OCI-LY3 (cell line): ENCODE measurements around the gene SECTM1.

Experiments used
- H2AFZ ChIP-seq: fragments of 200-600, 300-600 bp; shearing (Covaris generic); 2 replicates; pipeline ENCODE4 v1.6.0; 2014; ENCODE audit warnings: antibody characterized with exemption, low read depth, low read length
- H3K27ac ChIP-seq: fragments of 200-600, 300-600 bp; sonication (generic); 2 replicates; pipeline ENCODE4 v1.5.1; 2014; ENCODE audit warnings: mild to moderate bottlenecking, low read length, moderate library complexity, mixed read lengths
- H3K27me3 ChIP-seq: fragments of 200-600, 300-600 bp; sonication (generic); 2 replicates; pipeline ENCODE4 v1.6.1; 2014; ENCODE audit warnings: low read depth, low read length, mixed read lengths
- H3K36me3 ChIP-seq: fragments of 200-600, 300-600 bp; sonication (generic); replicated peaks from 2 replicates; pipeline ENCODE3; 2014; ENCODE audit warnings: low read depth, low read length, mixed read lengths
- H3K4me1 ChIP-seq: fragments of 300-600, 200-600 bp; sonication (generic); 2 replicates; pipeline ENCODE4 v1.6.1; 2014; ENCODE audit warnings: low read length, mixed read lengths
- H3K4me2 ChIP-seq: fragments of 200-600, 300-600 bp; sonication (generic); 2 replicates; pipeline ENCODE4 v1.6.1; 2014; ENCODE audit warnings: low read length, mixed read lengths
- H3K4me3 ChIP-seq: fragments of 300-600, 200-600 bp; sonication (generic); 2 replicates; pipeline ENCODE4 v1.5.1; 2014; ENCODE audit warnings: antibody characterized with exemption, mild to moderate bottlenecking, low read length, moderate library complexity
- H3K79me2 ChIP-seq: fragments of 300-600, 200-600 bp; shearing (Covaris generic); 2 replicates; pipeline ENCODE4 v1.6.1; 2014; ENCODE audit warnings: mild to moderate bottlenecking, low read length, mixed read lengths
- H3K9ac ChIP-seq: fragments of 300-600, 200-600 bp; shearing (Covaris generic); 2 replicates; pipeline ENCODE4 v1.6.0; 2014; ENCODE audit warnings: mild to moderate bottlenecking, low read length, moderate library complexity
- H3K9me3 ChIP-seq: fragments of 200-600, 300-600 bp; shearing (Covaris generic); 2 replicates; pipeline ENCODE4 v1.6.1; 2014; ENCODE audit warnings: low read length, mixed read lengths; ENCODE audit not compliant: insufficient read depth
- H4K20me1 ChIP-seq: fragments of 200-600, 300-600 bp; sonication (generic); 2 replicates; pipeline ENCODE4 v1.6.1; 2016; ENCODE audit warnings: low read length, mixed read lengths; ENCODE audit not compliant: insufficient read depth
- EZH2phosphoT487 ChIP-seq: fragments of 200-600 bp; shearing (Covaris generic); IDR thresholded peaks from 2 replicates; pipeline ENCODE4 v1.6.1; 2018; ENCODE audit warnings: antibody characterized with exemption, mixed run types, low read depth
- TF ChIP-seq, protein P1 (sequence below): fragments of 200-600, 300-600 bp; sonication (generic); IDR thresholded peaks from 2 replicates; pipeline ENCODE4 v1.5.1; 2014; ENCODE audit warnings: antibody characterized with exemption, low read length, low read depth

SECTM1 gene

DNA sequence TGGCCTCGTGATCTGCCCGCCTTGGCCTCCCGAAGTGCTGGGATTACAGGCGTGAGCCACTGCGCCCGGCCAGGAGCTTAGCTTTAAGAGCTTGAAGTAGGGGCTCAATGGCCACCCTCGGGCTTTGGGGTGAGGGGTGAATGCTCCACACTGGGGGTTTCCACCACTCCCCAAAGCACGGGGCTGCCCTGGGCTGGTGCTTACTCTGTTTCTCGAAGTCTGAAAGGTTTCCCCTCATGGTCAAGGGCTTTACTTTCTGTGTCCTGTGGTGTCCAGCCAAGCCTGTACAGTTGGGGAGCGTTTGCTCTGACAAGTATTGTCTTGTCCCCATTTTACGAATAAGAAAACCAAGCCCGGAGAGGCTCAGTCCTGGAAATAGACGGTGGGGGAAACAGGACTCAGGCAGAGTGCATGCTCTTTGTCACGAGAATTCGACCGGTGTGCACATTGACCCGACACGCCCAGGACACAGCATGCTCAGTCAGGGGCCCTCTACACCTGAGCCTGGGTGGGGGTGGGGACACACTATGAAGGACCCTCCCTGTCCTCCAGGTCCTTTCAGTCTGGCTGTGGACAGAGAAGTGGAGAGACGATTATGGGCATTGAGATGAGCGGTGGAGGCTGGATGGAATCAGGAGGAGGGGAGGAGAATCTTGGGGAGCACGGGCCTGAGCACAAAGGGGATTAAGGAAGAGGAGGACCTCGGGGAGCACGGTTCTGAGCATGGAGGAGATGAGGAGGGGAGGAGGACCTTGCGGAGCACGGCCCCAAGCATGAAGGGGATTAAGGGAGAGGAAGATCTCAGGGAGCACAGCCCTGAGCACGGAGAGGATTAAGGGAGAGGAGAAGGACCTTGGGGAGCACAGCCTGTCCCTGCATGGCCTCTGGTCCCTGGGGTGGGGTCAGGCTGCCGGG lies 23.7 kb downstream of the SECTM1 start:
- Histone ChIP-seq H3K36me3 (no peaks in the 10 kb centered on the region), H3K9ac (no peak overlapping the region), H2AFZ (no peak overlapping the region), H4K20me1 (no peaks in the 10 kb centered on the region), H3K27ac (no peak overlapping the region), H3K4me1 (no peaks in the 10 kb centered on the region), H3K9me3 (no peaks in the 10 kb centered on the region), H3K4me3 (no peak overlapping the region), H3K79me2 (no peaks in the 10 kb centered on the region), H3K4me2 (no peak overlapping the region), H3K27me3 (no peaks in the 10 kb centered on the region)
- TF ChIP-seq EZH2phosphoT487, result no peak
- TF ChIP-seq, protein P1, sequence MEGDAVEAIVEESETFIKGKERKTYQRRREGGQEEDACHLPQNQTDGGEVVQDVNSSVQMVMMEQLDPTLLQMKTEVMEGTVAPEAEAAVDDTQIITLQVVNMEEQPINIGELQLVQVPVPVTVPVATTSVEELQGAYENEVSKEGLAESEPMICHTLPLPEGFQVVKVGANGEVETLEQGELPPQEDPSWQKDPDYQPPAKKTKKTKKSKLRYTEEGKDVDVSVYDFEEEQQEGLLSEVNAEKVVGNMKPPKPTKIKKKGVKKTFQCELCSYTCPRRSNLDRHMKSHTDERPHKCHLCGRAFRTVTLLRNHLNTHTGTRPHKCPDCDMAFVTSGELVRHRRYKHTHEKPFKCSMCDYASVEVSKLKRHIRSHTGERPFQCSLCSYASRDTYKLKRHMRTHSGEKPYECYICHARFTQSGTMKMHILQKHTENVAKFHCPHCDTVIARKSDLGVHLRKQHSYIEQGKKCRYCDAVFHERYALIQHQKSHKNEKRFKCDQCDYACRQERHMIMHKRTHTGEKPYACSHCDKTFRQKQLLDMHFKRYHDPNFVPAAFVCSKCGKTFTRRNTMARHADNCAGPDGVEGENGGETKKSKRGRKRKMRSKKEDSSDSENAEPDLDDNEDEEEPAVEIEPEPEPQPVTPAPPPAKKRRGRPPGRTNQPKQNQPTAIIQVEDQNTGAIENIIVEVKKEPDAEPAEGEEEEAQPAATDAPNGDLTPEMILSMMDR, result no peak

DNA sequence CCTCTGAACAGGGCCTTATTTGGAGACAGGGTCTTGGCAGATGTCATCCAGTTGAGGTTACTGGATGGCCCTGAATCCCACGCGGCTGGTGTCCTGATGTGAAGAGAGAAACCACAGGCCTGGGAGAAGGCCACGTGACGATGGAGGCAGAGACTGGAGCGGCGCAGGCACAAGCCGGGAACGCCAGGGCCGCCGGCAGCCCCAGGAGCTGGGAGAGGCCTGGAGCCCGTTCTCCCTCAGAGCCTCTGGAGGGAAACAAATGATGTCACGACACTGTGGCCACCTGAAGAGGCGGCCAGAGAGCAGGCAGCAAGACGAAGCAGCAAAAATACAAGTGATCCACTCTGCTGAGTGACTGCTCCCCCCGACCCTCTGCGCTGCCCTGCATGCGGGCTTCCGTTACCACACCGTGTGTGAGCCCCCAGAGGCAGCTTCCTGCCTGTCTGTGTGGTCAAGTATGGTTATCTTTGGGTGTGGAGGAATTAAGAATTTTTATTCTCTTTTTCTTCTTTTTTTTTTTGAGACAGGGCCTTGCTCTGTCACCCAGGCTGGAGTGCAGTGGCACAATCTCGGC lies 27.8 kb downstream of the SECTM1 start:
- Histone ChIP-seq H3K9ac (no peak overlapping the region), H3K27me3 (peaks cover 4% of the 10 kb centered on the region), H4K20me1 (no peaks in the 10 kb centered on the region), H3K4me1 (peaks cover 5% of the 10 kb centered on the region), H3K4me2 (no peak overlapping the region), H3K4me3 (no peak overlapping the region), H3K36me3 (no peaks in the 10 kb centered on the region), H3K79me2 (no peaks in the 10 kb centered on the region), H2AFZ (no peak overlapping the region), H3K27ac (no peak overlapping the region), H3K9me3 (no peaks in the 10 kb centered on the region)
- TF ChIP-seq EZH2phosphoT487, result no peak
- TF ChIP-seq, protein P1, result no peak

DNA sequence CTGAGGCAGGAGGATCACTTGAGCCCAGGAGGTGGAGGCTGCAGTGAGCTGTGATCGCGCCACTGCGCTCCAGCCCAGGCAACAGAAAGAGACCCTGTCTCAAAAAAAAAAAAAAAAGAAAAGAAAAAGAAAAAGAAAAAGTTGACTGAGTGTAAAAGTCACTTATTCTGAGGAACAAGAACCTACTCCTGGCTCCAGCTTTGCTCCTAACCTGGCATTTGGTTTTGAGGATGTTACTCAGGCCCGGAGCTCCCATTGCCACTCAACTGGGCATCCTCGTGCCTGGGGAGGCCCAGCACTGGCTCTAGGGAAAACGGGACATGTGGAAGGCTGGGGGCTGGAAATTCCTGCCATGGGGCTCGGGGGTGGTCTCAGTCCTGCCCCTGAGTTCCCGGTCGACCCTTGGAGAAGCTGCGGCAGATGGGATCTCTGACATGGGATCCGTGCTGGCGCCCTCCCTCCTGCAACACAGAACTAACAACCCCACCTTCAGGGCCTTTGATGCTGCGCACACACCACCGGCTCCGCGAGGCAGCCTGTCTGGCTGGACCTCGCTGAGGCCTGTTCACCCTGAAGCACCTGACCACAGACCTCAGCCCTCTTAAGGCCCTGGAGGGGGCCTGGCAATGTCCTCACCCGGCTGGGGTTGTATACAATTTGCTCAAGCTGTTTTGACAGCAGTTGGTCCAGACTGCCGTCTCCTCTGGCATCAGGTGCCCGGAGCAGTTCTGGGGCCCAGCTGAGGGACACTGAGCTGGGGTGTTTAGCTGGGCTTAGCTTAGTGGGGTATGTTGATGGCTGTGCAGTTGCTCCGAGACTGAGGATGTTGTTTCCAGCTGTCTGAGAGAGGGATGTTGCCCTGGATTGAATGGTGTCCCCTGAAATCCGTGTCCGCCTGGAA lies 28.5 kb downstream of the SECTM1 start:
- Histone ChIP-seq H4K20me1 (no peaks in the 10 kb centered on the region), H3K27ac (no peak overlapping the region), H3K79me2 (no peaks in the 10 kb centered on the region), H3K27me3 (peaks cover 4% of the 10 kb centered on the region), H3K9me3 (no peaks in the 10 kb centered on the region), H3K9ac (no peak overlapping the region), H3K4me1 (peaks cover 5% of the 10 kb centered on the region), H2AFZ (no peak overlapping the region), H3K4me3 (no peak overlapping the region), H3K4me2 (no peak overlapping the region), H3K36me3 (no peaks in the 10 kb centered on the region)
- no peak for TF ChIP-seq EZH2phosphoT487
- TF ChIP-seq, protein P1, result no peak
